ENCODE measurements around the gene REXO4.

DNA sequence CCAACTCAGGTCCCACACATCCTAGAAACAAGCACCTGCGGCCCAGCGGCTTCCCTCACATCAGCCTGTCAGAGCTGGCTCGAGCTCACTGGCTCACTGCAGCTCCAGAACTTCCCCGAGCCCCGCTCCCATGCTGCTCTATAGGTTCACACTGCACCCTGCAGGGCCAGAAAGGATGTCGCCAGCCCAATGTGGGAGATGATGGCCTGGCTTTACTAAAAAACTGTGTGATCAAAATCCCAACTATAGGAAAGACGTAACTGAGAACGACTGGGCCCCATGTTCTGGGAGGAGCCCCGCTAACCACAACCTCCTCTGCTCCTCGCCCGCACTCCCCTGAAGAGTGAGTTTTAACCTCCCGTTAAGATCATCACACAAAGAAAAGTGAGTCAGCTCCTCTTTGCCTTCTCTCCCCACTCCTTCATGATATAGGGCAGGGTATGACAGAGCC lies 46.5 kb downstream of the REXO4 start:
- TF ChIP-seq, protein P1, sequence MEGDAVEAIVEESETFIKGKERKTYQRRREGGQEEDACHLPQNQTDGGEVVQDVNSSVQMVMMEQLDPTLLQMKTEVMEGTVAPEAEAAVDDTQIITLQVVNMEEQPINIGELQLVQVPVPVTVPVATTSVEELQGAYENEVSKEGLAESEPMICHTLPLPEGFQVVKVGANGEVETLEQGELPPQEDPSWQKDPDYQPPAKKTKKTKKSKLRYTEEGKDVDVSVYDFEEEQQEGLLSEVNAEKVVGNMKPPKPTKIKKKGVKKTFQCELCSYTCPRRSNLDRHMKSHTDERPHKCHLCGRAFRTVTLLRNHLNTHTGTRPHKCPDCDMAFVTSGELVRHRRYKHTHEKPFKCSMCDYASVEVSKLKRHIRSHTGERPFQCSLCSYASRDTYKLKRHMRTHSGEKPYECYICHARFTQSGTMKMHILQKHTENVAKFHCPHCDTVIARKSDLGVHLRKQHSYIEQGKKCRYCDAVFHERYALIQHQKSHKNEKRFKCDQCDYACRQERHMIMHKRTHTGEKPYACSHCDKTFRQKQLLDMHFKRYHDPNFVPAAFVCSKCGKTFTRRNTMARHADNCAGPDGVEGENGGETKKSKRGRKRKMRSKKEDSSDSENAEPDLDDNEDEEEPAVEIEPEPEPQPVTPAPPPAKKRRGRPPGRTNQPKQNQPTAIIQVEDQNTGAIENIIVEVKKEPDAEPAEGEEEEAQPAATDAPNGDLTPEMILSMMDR (IDR thresholded peaks at IDR 0.05; ENCODE audit: insufficient read depth, low read depth, low read length) = no peak
- no peak for TF ChIP-seq EZH2 (IDR thresholded peaks at IDR 0.05; ENCODE audit: insufficient read depth, low read length)

All from astrocyte (in vitro differentiated cells and primary cell).